ENCODE measurements around the gene PLXNA2. TPM values are rescaled to one million over a fixed set of nuclear protein-coding genes. Genes with fewer than 3 reads are reported as not detected.
A peak's percentile ranks its signal among the peaks of the same experiment; 100 is the strongest.

The PLXNA2 gene
- total and polyA plus RNA-seq, 2 of the 8 experiments (the other 6 are each of a cell fraction or from before 2014, with no cell fraction given): 0.33 to 1.5 TPM

GRCh38 chr1:208257351-208257750, 13.2 kb upstream of the PLXNA2 start:
- Histone ChIP-seq H3K14ac (ENCODE audit: insufficient read length) (no peak overlapping the region), H3K27ac (ENCODE audit: low read depth, low read length) (no peak overlapping the region), H3K27me3 (replicated peaks in 1 of 4; ENCODE audit: control insufficient read depth in 3 of 4, extremely low read depth in 1 of 4, insufficient read depth in 3 of 4, low read length in 3 of 4) (peaks cover 4 to 21% (median 16%) of the 10 kb centered on the region in 4 experiments; a peak in 6 of 7 replicates), H2BK15ac (ENCODE audit: low read length) (no peak overlapping the region), H3K4me3 (ENCODE audit: extremely low read depth in 1 of 4, insufficient read depth in 2 of 4, low read depth in 3 of 4, low read length in 4 of 4) (no peak overlapping the region), H3K4me2 (ENCODE audit: insufficient read depth in 1 of 2, low read depth in 2 of 2, low read length in 2 of 2) (no peak overlapping the region), H4K8ac (ENCODE audit: extremely low read depth, insufficient read depth, low read length) (no peak overlapping the region), H3K36me3 (ENCODE audit: control insufficient read depth in 2 of 4, insufficient read depth in 4 of 4, low read length in 3 of 4) (no peaks in the 10 kb centered on the region), H3K23me2 (ENCODE audit: low read depth, low read length) (0 out of 2 replicates have a peak, but pooled peaks cover under 1% of the 10 kb centered on the region), H2AK5ac (ENCODE audit: low read depth, low read length) (no peak overlapping the region), H3K9me3 (ENCODE audit: insufficient read depth in 2 of 2, low read depth in 1 of 2, low read length in 1 of 2) (no peaks in the 10 kb centered on the region), H3K56ac (replicated peaks; ENCODE audit: insufficient read length, low read depth, low read length) (no peak overlapping the region), H2AFZ (ENCODE audit: low read length) (no peak overlapping the region), H3K9ac (replicated peaks in 1 of 4; ENCODE audit: extremely low read depth in 1 of 4, low read depth in 3 of 4, low read length in 3 of 4) (no peak overlapping the region), H3K79me2 (ENCODE audit: control insufficient read depth in 1 of 2, insufficient read depth in 2 of 2, low read length in 2 of 2) (no peaks in the 10 kb centered on the region), H2BK5ac (ENCODE audit: low read depth, low read length) (no peak overlapping the region), H4K91ac (replicated peaks; ENCODE audit: insufficient read length, low read length) (no peak overlapping the region), H2BK20ac (ENCODE audit: low read length) (no peak overlapping the region), H4K5ac (ENCODE audit: insufficient read length, low read depth, low read length) (no peak overlapping the region), H3K23ac (ENCODE audit: insufficient read length) (no peak overlapping the region), H4K20me1 (replicated peaks in 1 of 2; ENCODE audit: control insufficient read depth in 1 of 2, insufficient read depth in 2 of 2, low read length in 2 of 2) (peaks cover 0 to 2% of the 10 kb centered on the region in 2 experiments), H3K4me1 (replicated peaks in 1 of 4; ENCODE audit: control insufficient read depth in 3 of 4, insufficient read depth in 4 of 4, low read length in 3 of 4) (peaks cover 0 to 11% (median 4%) of the 10 kb centered on the region in 4 experiments; a peak in 5 of 7 replicates), H2BK12ac (ENCODE audit: low read depth, low read length) (no peak overlapping the region), H2BK120ac (replicated peaks; ENCODE audit: low read depth, low read length) (no peak overlapping the region), H3K79me1 (ENCODE audit: low read depth, low read length) (no peaks in the 10 kb centered on the region), H3K18ac (ENCODE audit: extremely low read depth, low read length) (no peak overlapping the region), H3K4ac (replicated peaks; ENCODE audit: insufficient read length, low read depth, low read length) (no peak overlapping the region)
- TF ChIP-seq RAD21 (IDR thresholded peaks at IDR 0.05 in 1 of 2, conservative IDR thresholded peaks at IDR 0.05 in 1 of 2; ENCODE audit: low read depth in 2 of 2, low read length in 2 of 2) (no peak), ATF3 (IDR thresholded peaks at IDR 0.05; ENCODE audit: insufficient read depth, low read depth, low read length) (no peak), NANOG (IDR thresholded peaks at IDR 0.05; ENCODE audit: insufficient read depth, low read depth, low read length, poor library complexity, severe bottlenecking) (peak; percentile 9)
- ChIA-PET CTCF (ENCODE audit: partially characterized antibody) (interaction anchor here (0.7 to 3.5 kb wide), 5 partner anchors 12 to 400 kb away, joined by 3 to 20 read pairs (median 5); partner anchors contain the start of gene PLXNA2), POLR2A (ENCODE audit: partially characterized antibody) (no interaction called here)
- FAIRE-seq: no peak
- 62% methylated on average over 6 of the region's 6 CpGs; no CpG with 5 or more reads in 1 of the 2 experiments for WGBS, 2 experiments (ENCODE audit: extremely low coverage in 1 of 2, insufficient coverage in 1 of 2, insufficient read length in 1 of 2, insufficient replicate concordance in 2 of 2, low coverage in 1 of 2, low lambda C conversion rate in 2 of 2, missing lambda C conversion rate in 1 of 2)
- no peak for DNase-seq (ENCODE audit: low read depth in 1 of 2, low spot score in 2 of 2)
